ENCODE measurements around the gene TAX1BP3. TPM values are rescaled to one million over a fixed set of nuclear protein-coding genes. Genes with fewer than 3 reads are reported as not detected.

The TAX1BP3 gene
- polyA plus RNA-seq, 3 donors = 97.1 to 123 (median 109) TPM

DNA sequence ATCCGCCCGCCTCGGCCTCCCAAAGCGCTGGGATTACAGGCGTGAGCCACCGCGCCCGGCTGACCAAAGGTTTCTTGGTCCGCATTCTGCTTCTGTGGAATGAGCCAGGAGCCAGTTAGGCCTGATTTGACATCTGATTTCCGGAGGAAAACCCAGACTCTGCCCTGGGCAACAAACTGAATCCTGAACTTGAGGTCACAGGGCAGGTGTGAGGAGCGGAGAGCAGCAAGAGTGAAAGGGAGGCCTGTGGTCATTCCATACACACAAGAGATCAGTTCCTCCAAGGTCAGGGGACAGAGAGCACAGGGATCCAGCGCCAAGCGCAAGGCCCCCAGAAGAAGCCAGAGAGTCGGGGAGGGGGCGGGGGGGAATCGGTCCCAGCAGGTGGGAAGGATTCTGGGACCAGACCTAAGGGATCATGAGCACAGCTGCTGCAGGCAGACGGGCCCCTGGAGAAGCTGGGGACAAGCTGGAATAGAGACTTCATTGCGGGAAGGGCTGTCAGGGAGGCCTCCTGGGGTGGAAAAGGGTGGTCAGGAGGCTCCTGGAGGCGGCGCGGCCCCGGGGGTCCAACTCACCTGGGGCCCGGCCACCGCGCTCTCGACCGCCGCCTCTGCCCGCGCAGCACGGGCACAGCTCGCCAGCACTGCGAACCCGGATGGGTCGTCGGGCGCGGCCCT lies 32.8 kb downstream of the TAX1BP3 start:
- DNase-seq = peak; percentile 33

- DNase-seq = no peak
These were observed 36.1 kb downstream of the TAX1BP3 start for GRCh38 chr17:3632287-3632686.

GRCh38 chr17:3630781-3631180 lies 37.6 kb downstream of the TAX1BP3 start:
- no peak for DNase-seq

DNA sequence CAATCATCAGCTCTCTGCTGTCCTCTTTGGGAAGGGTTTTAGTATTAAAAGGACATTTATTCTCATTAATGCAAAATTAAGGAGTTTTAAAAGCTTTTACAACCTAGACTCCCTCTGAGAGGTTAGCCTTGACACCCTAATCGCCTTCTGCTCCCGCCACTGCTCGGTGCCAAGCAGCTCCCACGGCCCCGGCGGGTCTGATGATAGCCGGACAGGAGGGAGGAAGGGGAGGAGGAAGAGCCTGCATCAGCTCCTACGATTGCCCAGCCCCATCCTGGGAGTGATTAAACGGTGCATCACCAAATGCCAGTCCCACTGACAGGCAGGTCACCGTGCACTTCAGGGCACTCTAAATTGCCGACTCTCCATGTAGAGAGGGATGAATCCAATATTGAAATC lies 40.6 kb downstream of the TAX1BP3 start:
- no peak for DNase-seq

DNA sequence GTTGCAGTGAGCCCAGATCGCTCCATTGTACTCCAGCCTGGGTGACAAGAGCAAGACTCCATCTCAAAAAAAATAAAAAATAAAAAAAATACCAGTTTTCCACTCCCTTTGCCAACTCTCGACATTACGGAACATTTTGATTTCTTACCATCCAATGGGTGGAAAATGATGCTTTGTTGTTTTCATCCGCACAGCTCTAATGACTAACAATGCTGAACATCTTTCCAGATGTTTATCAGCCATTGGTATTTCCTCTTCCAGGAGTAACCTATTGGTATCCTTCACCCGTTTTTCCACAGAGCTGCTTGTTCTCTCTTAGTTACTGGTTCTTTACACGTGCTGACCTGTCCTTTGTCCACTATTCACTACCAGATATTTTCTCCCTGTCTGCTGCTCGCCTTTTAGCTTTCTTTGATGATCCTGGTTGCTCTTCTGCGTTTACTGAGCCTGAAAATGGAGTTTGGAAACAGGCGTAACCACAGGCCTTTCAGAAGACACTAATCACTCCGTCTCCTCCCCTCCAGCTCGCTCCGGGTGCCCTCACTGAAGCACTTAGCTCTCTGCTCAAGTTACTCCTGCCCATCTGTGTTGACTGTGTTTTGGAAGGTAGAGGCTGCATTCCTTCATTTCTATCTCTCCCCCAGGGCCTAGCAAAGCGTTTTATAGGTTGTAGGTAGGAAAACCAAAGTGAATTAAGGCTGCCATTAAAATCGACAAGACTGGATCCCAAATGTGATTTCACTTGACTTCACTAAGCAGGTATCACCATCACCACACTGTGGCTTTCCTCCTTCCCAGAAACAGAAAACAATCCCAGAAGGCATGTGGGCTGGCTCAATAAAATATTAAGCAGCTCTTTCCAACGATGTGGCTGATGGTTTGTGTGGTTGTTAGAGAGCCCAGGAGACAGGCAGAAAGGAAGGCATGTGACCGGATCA lies 41.3 kb downstream of the TAX1BP3 start:
- no peak for DNase-seq

DNA sequence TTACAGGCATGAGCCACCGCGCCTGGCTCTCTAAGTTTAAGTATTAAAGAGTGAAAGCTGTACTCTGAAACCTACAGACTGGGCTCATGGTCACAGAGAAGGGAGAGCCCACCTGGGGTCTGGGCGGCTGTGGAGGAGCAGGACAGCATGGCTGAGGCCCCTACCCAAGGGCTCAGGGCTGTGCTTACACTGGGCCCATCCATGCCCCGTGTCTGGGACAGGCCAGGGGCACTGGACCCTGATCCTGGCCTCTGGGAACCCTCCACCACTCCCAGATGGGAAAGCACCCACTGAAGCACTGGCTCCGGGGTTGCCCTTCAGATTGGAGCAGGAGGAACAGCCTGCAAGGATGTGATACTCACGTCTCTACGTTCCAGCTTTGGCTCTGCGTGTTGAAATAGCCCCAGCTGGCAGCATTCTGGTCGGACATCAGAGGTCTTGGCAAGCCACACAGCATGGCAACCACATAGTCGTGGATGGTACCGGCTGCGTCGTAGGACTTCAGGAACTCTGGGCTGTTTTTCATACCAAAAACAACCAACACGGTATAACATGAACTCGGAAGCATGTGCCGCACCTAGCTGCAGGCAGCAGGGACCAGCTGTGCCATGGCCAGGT lies 45.3 kb downstream of the TAX1BP3 start:
- no peak for DNase-seq

DNA sequence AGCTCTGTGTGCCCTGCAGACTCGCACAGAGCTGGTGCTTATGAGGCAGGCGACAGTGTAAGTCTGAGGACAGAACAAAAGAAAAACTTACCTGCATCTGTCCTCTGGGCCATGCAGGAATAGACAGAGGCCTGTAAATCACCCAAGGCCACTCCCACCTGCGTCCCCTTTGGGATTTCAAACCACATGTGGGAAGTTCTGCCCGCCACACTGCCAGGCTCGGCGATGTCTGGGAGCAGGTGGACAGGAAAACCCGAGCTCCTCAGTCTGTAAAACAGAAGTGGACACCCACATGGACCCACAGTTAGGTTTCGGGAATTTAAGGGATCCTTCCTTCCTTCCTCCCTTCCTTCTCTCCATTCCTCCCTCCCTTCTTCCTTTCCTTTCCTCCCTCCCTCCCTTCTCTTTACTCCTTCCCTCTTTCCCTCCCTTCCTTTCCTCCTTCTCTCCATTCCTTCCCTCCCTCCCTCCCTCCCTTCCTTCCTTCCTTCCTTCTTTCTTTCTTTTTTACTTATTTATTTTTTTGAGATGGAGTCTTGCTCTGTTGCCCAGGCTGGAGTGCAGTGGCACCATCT lies 47.1 kb downstream of the TAX1BP3 start:
- DNase-seq = no peak

DNA sequence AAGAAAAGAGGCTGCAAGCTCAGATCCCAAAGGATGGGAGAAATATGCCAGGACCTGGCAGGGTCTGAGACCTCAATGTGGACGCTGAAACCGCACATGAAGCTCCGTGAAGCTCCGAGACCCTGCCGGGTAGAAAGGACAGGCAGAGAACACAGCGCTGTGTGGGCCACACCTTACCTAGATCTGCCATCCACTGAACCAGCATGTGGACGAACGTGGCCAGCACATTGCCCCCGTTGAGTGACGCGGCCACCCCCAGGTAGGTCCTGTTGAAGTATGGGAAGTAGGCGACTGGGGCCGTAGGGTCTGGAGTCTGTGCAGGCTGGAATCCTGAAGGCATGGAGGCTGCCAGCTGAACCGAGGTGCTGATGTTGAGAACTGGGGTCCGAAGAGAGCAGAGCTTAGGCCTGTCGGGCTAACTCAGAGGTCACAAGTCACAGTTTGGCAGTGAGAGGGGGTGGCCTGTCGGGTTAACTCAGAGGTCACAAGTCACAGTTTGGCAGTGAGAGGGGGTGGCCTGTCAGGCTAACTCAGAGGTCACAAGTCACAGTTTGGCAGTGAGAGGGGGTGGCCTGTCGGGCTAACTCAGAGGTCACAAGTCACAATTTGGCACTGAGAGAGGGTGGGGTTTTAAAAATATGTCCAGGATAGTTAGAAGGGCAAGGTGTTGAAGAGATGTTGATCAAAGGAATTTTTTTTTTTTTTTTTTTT lies 53.1 kb downstream of the TAX1BP3 start:
- no peak for DNase-seq

DNA sequence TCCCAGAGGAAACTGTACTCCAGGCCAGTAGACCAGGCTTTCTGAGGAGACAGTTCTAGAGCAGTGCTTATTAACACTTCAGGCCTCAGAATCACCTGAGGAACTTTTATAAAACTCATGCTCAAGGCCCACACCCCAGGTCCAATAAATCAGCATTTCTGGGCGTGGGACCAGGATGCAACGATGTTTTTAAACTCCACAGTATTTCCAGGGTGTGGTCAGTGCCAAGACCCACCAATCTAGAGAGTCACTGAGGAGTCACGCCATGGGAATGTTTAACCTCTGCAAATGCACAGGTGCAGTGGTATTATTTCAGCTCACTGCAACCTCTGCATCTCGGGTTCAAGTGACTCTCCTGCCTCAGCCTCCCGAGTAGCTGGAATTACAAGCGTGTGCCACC lies 55.3 kb downstream of the TAX1BP3 start:
- no peak for DNase-seq

Other genes starting within 250 kb of the TAX1BP3 start
- not detected for gene OR1E2, start 234.7 kb downstream of the TAX1BP3 start, polyA plus RNA-seq (ENCODE audit: insufficient read length in 3 of 3)
- under 1 TPM; 0.38 to 0.68 (median 0.41) TPM for gene SPATA22, start 196.8 kb downstream of the TAX1BP3 start, polyA plus RNA-seq (ENCODE audit: insufficient read length in 3 of 3)
- gene ASPA, start 192.6 kb downstream of the TAX1BP3 start, polyA plus RNA-seq (ENCODE audit: insufficient read length in 3 of 3) = 10 to 100 TPM; 19.1 to 36.5 (median 31.8) TPM
- gene TRPV3, start 110.8 kb downstream of the TAX1BP3 start, polyA plus RNA-seq (ENCODE audit: insufficient read length in 3 of 3) = 1 to 10 TPM in 2 of 3 donors, under 1 TPM in 1; 0.77 to 1.7 (median 1.4) TPM
- 10 to 100 TPM in 2 of 3 donors, 1 to 10 TPM in 1; 7.7 to 14.0 (median 10.3) TPM for gene TRPV1, start 59.2 kb downstream of the TAX1BP3 start, polyA plus RNA-seq (ENCODE audit: insufficient read length in 3 of 3)
- gene SHPK, start 32.3 kb downstream of the TAX1BP3 start, polyA plus RNA-seq (ENCODE audit: insufficient read length in 3 of 3) = 10 to 100 TPM; 13.6 to 20.8 (median 15.6) TPM
- 10 to 100 TPM; 20.9 to 25.4 (median 24.5) TPM for gene CTNS, start 31.8 kb downstream of the TAX1BP3 start, polyA plus RNA-seq (ENCODE audit: insufficient read length in 3 of 3)
- 10 to 100 TPM; 28.5 to 39.8 (median 36.7) TPM for gene EMC6, start 234 bp upstream of the TAX1BP3 start, polyA plus RNA-seq (ENCODE audit: insufficient read length in 3 of 3)
- 1 to 10 TPM; 1.3 to 2.0 (median 1.6) TPM for gene P2RX5, start 27.6 kb upstream of the TAX1BP3 start, polyA plus RNA-seq (ENCODE audit: insufficient read length in 3 of 3)
- 1 to 10 TPM; 3.0 to 3.8 (median 3.2) TPM for gene HASPIN, start 55.3 kb upstream of the TAX1BP3 start, polyA plus RNA-seq (ENCODE audit: insufficient read length in 3 of 3)
- 10 to 100 TPM; 38.2 to 46.5 (median 42.7) TPM for gene ITGAE, start 132.6 kb upstream of the TAX1BP3 start, polyA plus RNA-seq (ENCODE audit: insufficient read length in 3 of 3)
- gene NCBP3, start 177.7 kb upstream of the TAX1BP3 start, polyA plus RNA-seq (ENCODE audit: insufficient read length in 3 of 3) = 100 to 1,000 TPM in 2 of 3 donors, 10 to 100 TPM in 1; 75.4 to 113 (median 112) TPM
- 1 to 10 TPM; 4.1 to 4.9 (median 4.8) TPM for gene CAMKK1, start 224.5 kb upstream of the TAX1BP3 start, polyA plus RNA-seq (ENCODE audit: insufficient read length in 3 of 3)
- 1 to 10 TPM in 2 of 3 donors, under 1 TPM in 1; 0.89 to 1.4 (median 1.0) TPM for gene P2RX1, start 247.9 kb upstream of the TAX1BP3 start, polyA plus RNA-seq (ENCODE audit: insufficient read length in 3 of 3)